ENCODE results near the gene SLC6A12. TPM values are rescaled to one million over a fixed set of nuclear protein-coding genes. Genes with fewer than 3 reads are reported as not detected.

SLC6A12 gene
- total RNA-seq, 1 donor, result not detected

DNA sequence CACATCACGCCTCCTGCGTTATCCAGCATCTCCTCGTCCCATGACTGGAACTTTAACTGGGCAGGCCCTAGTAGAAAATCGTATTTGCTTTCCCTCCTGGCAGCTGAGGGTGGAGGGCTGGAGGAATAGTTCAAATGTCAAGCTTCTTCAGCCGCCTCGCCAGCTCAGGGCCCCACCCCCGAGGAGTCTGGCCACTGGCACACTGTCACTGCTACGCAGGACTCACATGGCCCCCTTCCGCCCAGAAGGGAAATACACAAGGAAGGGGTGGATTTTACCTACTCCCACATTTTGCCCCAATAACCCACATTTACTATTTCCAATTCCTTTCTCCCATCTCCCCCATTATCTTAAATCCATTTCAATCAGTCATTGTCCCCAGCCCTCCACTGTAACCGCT is 40.1 kb upstream of the SLC6A12 start:
- no peak overlapping the region for H3K4me2 ChIP-seq (ENCODE audit: insufficient read depth, low read length)
- H3K79me2 ChIP-seq (ENCODE audit: insufficient read depth, low read length), result no peaks in the 10 kb centered on the region
- H2AFZ ChIP-seq (ENCODE audit: low read length), result no peak overlapping the region
- no peak overlapping the region for H3K27ac ChIP-seq (ENCODE audit: low read depth, low read length)
- no peaks in the 10 kb centered on the region for H3K36me3 ChIP-seq (ENCODE audit: insufficient read depth, low read length)
- H3K4me3 ChIP-seq (ENCODE audit: insufficient read depth, low read length), result no peak overlapping the region
- peaks cover 37% of the 10 kb centered on the region for H3K27me3 ChIP-seq (ENCODE audit: insufficient read depth, low read length)
- H4K20me1 ChIP-seq (ENCODE audit: insufficient read depth, low read length), result no peaks in the 10 kb centered on the region
- DNase-seq (ENCODE audit: insufficient read length, low spot score, missing footprints), result no peak
- TF ChIP-seq, protein P1, sequence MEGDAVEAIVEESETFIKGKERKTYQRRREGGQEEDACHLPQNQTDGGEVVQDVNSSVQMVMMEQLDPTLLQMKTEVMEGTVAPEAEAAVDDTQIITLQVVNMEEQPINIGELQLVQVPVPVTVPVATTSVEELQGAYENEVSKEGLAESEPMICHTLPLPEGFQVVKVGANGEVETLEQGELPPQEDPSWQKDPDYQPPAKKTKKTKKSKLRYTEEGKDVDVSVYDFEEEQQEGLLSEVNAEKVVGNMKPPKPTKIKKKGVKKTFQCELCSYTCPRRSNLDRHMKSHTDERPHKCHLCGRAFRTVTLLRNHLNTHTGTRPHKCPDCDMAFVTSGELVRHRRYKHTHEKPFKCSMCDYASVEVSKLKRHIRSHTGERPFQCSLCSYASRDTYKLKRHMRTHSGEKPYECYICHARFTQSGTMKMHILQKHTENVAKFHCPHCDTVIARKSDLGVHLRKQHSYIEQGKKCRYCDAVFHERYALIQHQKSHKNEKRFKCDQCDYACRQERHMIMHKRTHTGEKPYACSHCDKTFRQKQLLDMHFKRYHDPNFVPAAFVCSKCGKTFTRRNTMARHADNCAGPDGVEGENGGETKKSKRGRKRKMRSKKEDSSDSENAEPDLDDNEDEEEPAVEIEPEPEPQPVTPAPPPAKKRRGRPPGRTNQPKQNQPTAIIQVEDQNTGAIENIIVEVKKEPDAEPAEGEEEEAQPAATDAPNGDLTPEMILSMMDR (IDR thresholded peaks at IDR 0.05; ENCODE audit: extremely low read depth, low read depth, low read length), result no peak
- no peaks in the 10 kb centered on the region for H3K4me1 ChIP-seq (ENCODE audit: insufficient read depth, low read length)
- H3K9me3 ChIP-seq (ENCODE audit: low read depth, low read length), result no peaks in the 10 kb centered on the region

DNA sequence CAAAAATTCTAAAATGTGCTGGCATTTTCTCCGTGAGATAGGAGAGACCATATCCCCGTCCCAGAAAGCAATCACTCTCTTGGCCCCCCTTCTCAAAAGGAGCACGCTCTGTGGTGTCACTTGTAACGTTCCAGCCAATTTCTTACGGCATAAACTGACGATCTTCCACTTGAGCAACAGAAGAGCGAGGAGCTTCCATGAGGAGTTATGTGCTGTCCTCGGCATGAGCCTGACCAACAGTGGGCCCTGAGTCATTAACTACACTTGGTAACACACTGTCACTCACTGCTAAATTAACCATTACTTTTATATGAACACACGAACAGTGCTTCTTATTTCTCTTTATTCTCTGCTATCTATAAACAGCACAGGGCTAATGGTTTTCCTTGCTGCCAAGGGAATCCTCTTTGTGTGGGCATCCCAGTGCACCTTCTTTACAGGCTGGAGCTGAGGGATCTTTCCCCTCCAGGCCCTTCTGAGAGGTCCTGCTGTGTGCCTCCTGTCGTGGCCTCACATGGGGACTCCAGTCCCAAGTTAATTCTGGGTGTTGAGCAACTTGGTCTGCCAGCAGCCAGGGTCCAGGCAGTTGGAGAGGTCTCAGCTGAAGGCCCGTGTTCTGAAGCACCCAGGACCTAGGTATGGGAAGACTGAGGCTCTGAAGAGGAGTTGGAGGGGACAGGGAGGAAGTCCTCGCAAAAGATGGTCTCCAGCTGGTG is 39.3 kb upstream of the SLC6A12 start:
- no peak for DNase-seq (ENCODE audit: insufficient read length, low spot score, missing footprints)
- Histone ChIP-seq H3K4me2 (ENCODE audit: insufficient read depth, low read length) (no peak overlapping the region), H3K27ac (ENCODE audit: low read depth, low read length) (no peak overlapping the region)

GRCh38 chr12:252636-253035 is 38.7 kb upstream of the SLC6A12 start:
- Histone ChIP-seq H3K4me3 (ENCODE audit: insufficient read depth, low read length) (no peak overlapping the region), H3K4me2 (ENCODE audit: insufficient read depth, low read length) (no peak overlapping the region), H4K20me1 (ENCODE audit: insufficient read depth, low read length) (no peaks in the 10 kb centered on the region), H2AFZ (ENCODE audit: low read length) (no peak overlapping the region), H3K27ac (ENCODE audit: low read depth, low read length) (no peak overlapping the region), H3K9me3 (ENCODE audit: low read depth, low read length) (no peaks in the 10 kb centered on the region), H3K4me1 (ENCODE audit: insufficient read depth, low read length) (no peaks in the 10 kb centered on the region), H3K27me3 (ENCODE audit: insufficient read depth, low read length) (peaks cover 30% of the 10 kb centered on the region), H3K36me3 (ENCODE audit: insufficient read depth, low read length) (no peaks in the 10 kb centered on the region), H3K79me2 (ENCODE audit: insufficient read depth, low read length) (no peaks in the 10 kb centered on the region)
- TF ChIP-seq, protein P1 (IDR thresholded peaks at IDR 0.05; ENCODE audit: extremely low read depth, low read depth, low read length), result no peak
- DNase-seq (ENCODE audit: insufficient read length, low spot score, missing footprints), result no peak

More for the DNA sequence above, 39.3 kb upstream of the SLC6A12 start:
- TF ChIP-seq, protein P1 (IDR thresholded peaks at IDR 0.05; ENCODE audit: extremely low read depth, low read depth, low read length), result no peak
- Histone ChIP-seq H3K27me3 (ENCODE audit: insufficient read depth, low read length) (peaks cover 34% of the 10 kb centered on the region), H3K4me1 (ENCODE audit: insufficient read depth, low read length) (no peaks in the 10 kb centered on the region), H3K36me3 (ENCODE audit: insufficient read depth, low read length) (no peaks in the 10 kb centered on the region), H4K20me1 (ENCODE audit: insufficient read depth, low read length) (no peaks in the 10 kb centered on the region), H3K79me2 (ENCODE audit: insufficient read depth, low read length) (no peaks in the 10 kb centered on the region), H3K4me3 (ENCODE audit: insufficient read depth, low read length) (no peak overlapping the region), H2AFZ (ENCODE audit: low read length) (no peak overlapping the region), H3K9me3 (ENCODE audit: low read depth, low read length) (no peaks in the 10 kb centered on the region)

GRCh38 chr12:247271-247670 is 33.3 kb upstream of the SLC6A12 start:
- no peak for DNase-seq (ENCODE audit: insufficient read length, low spot score, missing footprints)
- Histone ChIP-seq H3K27ac (ENCODE audit: low read depth, low read length) (no peak overlapping the region), H3K27me3 (ENCODE audit: insufficient read depth, low read length) (peaks cover 11% of the 10 kb centered on the region), H3K9me3 (ENCODE audit: low read depth, low read length) (no peaks in the 10 kb centered on the region), H3K4me2 (ENCODE audit: insufficient read depth, low read length) (no peak overlapping the region), H3K36me3 (ENCODE audit: insufficient read depth, low read length) (no peaks in the 10 kb centered on the region), H3K4me3 (ENCODE audit: insufficient read depth, low read length) (no peak overlapping the region), H4K20me1 (ENCODE audit: insufficient read depth, low read length) (no peaks in the 10 kb centered on the region), H3K4me1 (ENCODE audit: insufficient read depth, low read length) (no peaks in the 10 kb centered on the region), H3K79me2 (ENCODE audit: insufficient read depth, low read length) (no peaks in the 10 kb centered on the region), H2AFZ (ENCODE audit: low read length) (no peak overlapping the region)
- TF ChIP-seq, protein P1 (IDR thresholded peaks at IDR 0.05; ENCODE audit: extremely low read depth, low read depth, low read length), result no peak
